HG03442 (cell line): Measurements from ENCODE around the gene ST3GAL6.

Experiments used
- ATAC-seq: cut with Tn5 transposase; IDR thresholded peaks from one replicate; pipeline ENCODE4 v1.9.1; 2021; ENCODE audit warnings: mild to moderate bottlenecking, moderate library complexity; ENCODE audit not compliant: unreplicated experiment

ST3GAL6 gene

GRCh38 chr3:98775459-98776139 is 12.5 kb downstream of the ST3GAL6 start:
- no peak for ATAC-seq

- no peak for ATAC-seq
Observed at GRCh38 chr3:98776140-98776493, 13.0 kb downstream of the ST3GAL6 start.

GRCh38 chr3:98777286-98777685 is 14.1 kb downstream of the ST3GAL6 start:
- ATAC-seq, result no peak

- no peak for ATAC-seq
Observed at GRCh38 chr3:98777801-98778220, 14.7 kb downstream of the ST3GAL6 start.

- no peak for ATAC-seq
Observed at GRCh38 chr3:98778383-98778782, 15.2 kb downstream of the ST3GAL6 start.

- ATAC-seq, result no peak
Observed at GRCh38 chr3:98778852-98779413, 15.8 kb downstream of the ST3GAL6 start.

- no peak for ATAC-seq
Observed at GRCh38 chr3:98779541-98780335, 16.6 kb downstream of the ST3GAL6 start.

GRCh38 chr3:98780343-98780742 is 17.2 kb downstream of the ST3GAL6 start:
- ATAC-seq, result no peak

- ATAC-seq, result no peak
Observed at GRCh38 chr3:98782824-98783500, 19.8 kb downstream of the ST3GAL6 start.

GRCh38 chr3:98784042-98784441 is 20.9 kb downstream of the ST3GAL6 start:
- no peak for ATAC-seq

GRCh38 chr3:98784666-98785600 is 21.8 kb downstream of the ST3GAL6 start:
- ATAC-seq, result no peak

- no peak for ATAC-seq
Observed at GRCh38 chr3:98786364-98787006, 23.3 kb downstream of the ST3GAL6 start.

GRCh38 chr3:98787181-98787580 is 24.0 kb downstream of the ST3GAL6 start:
- no peak for ATAC-seq

GRCh38 chr3:98788651-98789050 is 25.5 kb downstream of the ST3GAL6 start:
- no peak for ATAC-seq

GRCh38 chr3:98791341-98792325 is 28.5 kb downstream of the ST3GAL6 start:
- ATAC-seq, result no peak

- no peak for ATAC-seq
Observed at GRCh38 chr3:98793971-98794370, 30.8 kb downstream of the ST3GAL6 start.

- ATAC-seq, result no peak
Observed at GRCh38 chr3:98796334-98796733, 33.2 kb downstream of the ST3GAL6 start.

- ATAC-seq, result no peak
Observed at GRCh38 chr3:98797905-98798304, 34.8 kb downstream of the ST3GAL6 start.

GRCh38 chr3:98798820-98799219 is 35.7 kb downstream of the ST3GAL6 start:
- ATAC-seq, result no peak
